Mesendoderm (in vitro differentiated cells): ENCODE data around the gene OR4K13. TPM values are rescaled to one million over a fixed set of nuclear protein-coding genes. Genes with fewer than 3 reads are reported as not detected.

ENCODE experiments used
- DNase-seq: peaks from one replicate; pipeline ENCODE4 v3.0.0; 2013
- H2AK5ac ChIP-seq: 2 replicates; pipeline ENCODE4 v1.6.1; 2013; ENCODE audit warnings: low read length, inconsistent platforms
- H2BK120ac ChIP-seq: 2 replicates; pipeline ENCODE4 v1.6.1; 2013; ENCODE audit warnings: low read depth, mild to moderate bottlenecking, low read length, moderate library complexity, mixed read lengths
- H2BK15ac ChIP-seq: replicated peaks from 2 replicates; pipeline ENCODE4 v1.6.1; 2013; ENCODE audit warnings: low read depth, mild to moderate bottlenecking, moderate library complexity
- H2BK5ac ChIP-seq: 2 replicates; pipeline ENCODE4 v1.6.1; 2013; ENCODE audit warnings: low read length, inconsistent platforms
- H3K18ac ChIP-seq: 2 replicates; pipeline ENCODE4 v1.6.1; 2013; ENCODE audit warnings: mild to moderate bottlenecking, low read length, mixed read lengths
- H3K23ac ChIP-seq: one replicate; pipeline ENCODE4 v1.6.1; 2013; ENCODE audit warnings: low read length
- H3K27ac ChIP-seq: 2 replicates; pipeline ENCODE4 v1.5.1; 2013; ENCODE audit warnings: low read depth, mild to moderate bottlenecking, inconsistent platforms, low read length, moderate library complexity
- H3K27me3 ChIP-seq: 2 replicates; pipeline ENCODE4 v1.6.1; 2013; ENCODE audit warnings: low read length, control low read depth, mild to moderate bottlenecking, inconsistent platforms; ENCODE audit not compliant: insufficient read depth, poor library complexity
- H3K36me3 ChIP-seq: 2 replicates; pipeline ENCODE4 v1.6.1; 2013; ENCODE audit warnings: low read length, inconsistent platforms; ENCODE audit not compliant: control insufficient read depth, insufficient read depth
- H3K4ac ChIP-seq: one replicate; pipeline ENCODE4 v1.6.1; 2013; ENCODE audit warnings: low read depth, mild to moderate bottlenecking, low read length, moderate library complexity
- H3K4me1 ChIP-seq: 2 replicates; pipeline ENCODE4 v1.6.1; 2013; ENCODE audit warnings: low read depth, low read length, inconsistent platforms; ENCODE audit not compliant: control insufficient read depth
- H3K4me2 ChIP-seq: 2 replicates; pipeline ENCODE4 v1.6.1; 2013; ENCODE audit warnings: low read length
- H3K4me3 ChIP-seq: 2 replicates; pipeline ENCODE4 v1.5.1; 2013; ENCODE audit warnings: mild to moderate bottlenecking, low read length
- H3K56ac ChIP-seq: one replicate; pipeline ENCODE4 v1.6.1; 2013; ENCODE audit warnings: low read length
- H3K79me1 ChIP-seq: 2 replicates; pipeline ENCODE4 v1.6.1; 2013; ENCODE audit warnings: low read length, inconsistent platforms
- H3K79me2 ChIP-seq: 2 replicates; pipeline ENCODE4 v1.6.1; 2013; ENCODE audit warnings: mild to moderate bottlenecking, low read length; ENCODE audit not compliant: control insufficient read depth, insufficient read depth
- H3K9ac ChIP-seq: 2 replicates; pipeline ENCODE4 v1.6.1; 2013; ENCODE audit warnings: low read length, inconsistent platforms
- H4K5ac ChIP-seq: one replicate; pipeline ENCODE4 v1.6.1; 2013; ENCODE audit warnings: low read length
- H4K8ac ChIP-seq: one replicate; pipeline ENCODE4 v1.6.1; 2013; ENCODE audit warnings: low read depth, mild to moderate bottlenecking, control low read depth, low read length, moderate library complexity
- WGBS: extraction: QIAGEN DNeasy Blood & Tissue Kit; methylation state at CpG from one replicate; pipeline ENCODE4 v1.1.7; 2013; ENCODE audit warnings: low lambda C conversion rate, missing lambda C conversion rate; ENCODE audit not compliant: insufficient coverage; ENCODE audit errors: extremely low coverage; 5-methylcytosine and 5-hydroxymethylcytosine counted together
- polyA plus RNA-seq, 2 experiments: library from polyadenylated mRNA; stranded (reverse); fragments of 200-250 nt; gene quantifications; one replicate each; pipeline ENCODE4 v1.2.3, GENCODE V29; 2013

OR4K13 gene
- not detected for polyA plus RNA-seq (2013, experiment 1 of 2)
- polyA plus RNA-seq (2013, experiment 2 of 2) = not detected

GRCh38 chr14:20035938-20036337 is at the start of gene OR4K13:
TSS of gene OR4K13 (minus strand) at chr14:20036038. CDS start at chr14:20034758, 1,280 bp downstream.
- no CpG with 5 or more reads among the region's 4 CpGs for WGBS

GRCh38 chr14:20059745-20060144 is 23.9 kb upstream of the OR4K13 start, which contains the start of gene OR4L1:
TSS of gene OR4L1 (plus strand) at chr14:20060045. CDS start at chr14:20060045, 0 bp downstream.
- DNase-seq = no peak
- WGBS = no CpG with 5 or more reads among the region's 2 CpGs

More at GRCh38 chr14:20035938-20036337, at the start of gene OR4K13:
- H3K23ac ChIP-seq = no peak within 1 kb of the TSS
- H2BK15ac ChIP-seq = no peak within 1 kb of the TSS
- no peak for DNase-seq
- no peak within 1 kb of the TSS for H2BK120ac ChIP-seq
- H3K9ac ChIP-seq = no peak within 1 kb of the TSS
- no peak within 1 kb of the TSS for H2BK5ac ChIP-seq
- H2AK5ac ChIP-seq = no peak within 1 kb of the TSS
- H3K4me3 ChIP-seq = no peak within 1 kb of the TSS
- no peak within 1 kb of the TSS for H3K4ac ChIP-seq
- no peaks in the 10 kb centered on the region for H3K4me1 ChIP-seq
- no peak within 1 kb of the TSS for H3K56ac ChIP-seq
- H3K36me3 ChIP-seq = no peaks in the 10 kb centered on the region
- H3K79me2 ChIP-seq = no peaks in the 10 kb centered on the region
- no peak within 1 kb of the TSS for H3K4me2 ChIP-seq
- no peak within 1 kb of the TSS for H4K5ac ChIP-seq
- H3K27ac ChIP-seq = no peak within 1 kb of the TSS
- no peaks in the 10 kb centered on the region for H3K27me3 ChIP-seq
- no peaks in the 10 kb centered on the region for H3K79me1 ChIP-seq
- H4K8ac ChIP-seq = no peak within 1 kb of the TSS
- no peak within 1 kb of the TSS for H3K18ac ChIP-seq

GRCh38 chr14:20048202-20048601 is 12.4 kb upstream of the OR4K13 start:
- DNase-seq = no peak
- Histone ChIP-seq H3K79me2 (no peaks in the 10 kb centered on the region), H2AK5ac (no peak overlapping the region), H3K27ac (no peak overlapping the region), H3K27me3 (no peaks in the 10 kb centered on the region), H3K4ac (no peak overlapping the region), H2BK15ac (no peak overlapping the region), H3K18ac (no peak overlapping the region), H3K79me1 (no peaks in the 10 kb centered on the region), H3K36me3 (no peaks in the 10 kb centered on the region), H3K9ac (no peak overlapping the region), H4K5ac (no peak overlapping the region), H3K56ac (no peak overlapping the region), H3K4me3 (no peak overlapping the region), H2BK5ac (no peak overlapping the region), H3K4me1 (no peaks in the 10 kb centered on the region), H3K23ac (no peak overlapping the region), H3K4me2 (no peak overlapping the region), H2BK120ac (no peak overlapping the region), H4K8ac (no peak overlapping the region)
- WGBS = no CpG with 5 or more reads among the region's 1 CpG

More at GRCh38 chr14:20059745-20060144, 23.9 kb upstream of the OR4K13 start, which contains the start of gene OR4L1:
- H3K18ac ChIP-seq = no peak within 1 kb of the TSS
- no peak within 1 kb of the TSS for H3K23ac ChIP-seq
- H4K8ac ChIP-seq = no peak within 1 kb of the TSS
- H3K4me2 ChIP-seq = no peak within 1 kb of the TSS
- H3K36me3 ChIP-seq = no peaks in the 10 kb centered on the region
- no peaks in the 10 kb centered on the region for H3K27me3 ChIP-seq
- H3K4ac ChIP-seq = no peak within 1 kb of the TSS
- H4K5ac ChIP-seq = no peak within 1 kb of the TSS
- no peak within 1 kb of the TSS for H2BK5ac ChIP-seq
- no peak within 1 kb of the TSS for H3K27ac ChIP-seq
- H3K79me1 ChIP-seq = no peaks in the 10 kb centered on the region
- no peaks in the 10 kb centered on the region for H3K4me1 ChIP-seq
- H2BK120ac ChIP-seq = no peak within 1 kb of the TSS
- H3K56ac ChIP-seq = no peak within 1 kb of the TSS
- no peak within 1 kb of the TSS for H2AK5ac ChIP-seq
- no peaks in the 10 kb centered on the region for H3K79me2 ChIP-seq
- peak within 1 kb of the TSS; percentile 12 for H3K4me3 ChIP-seq
- no peak within 1 kb of the TSS for H3K9ac ChIP-seq
- H2BK15ac ChIP-seq = no peak within 1 kb of the TSS

GRCh38 chr14:20044243-20044642 is 8.4 kb upstream of the OR4K13 start:
- no peak overlapping the region for H2BK5ac ChIP-seq
- H3K4me1 ChIP-seq = no peaks in the 10 kb centered on the region
- no peak overlapping the region for H3K18ac ChIP-seq
- H2BK120ac ChIP-seq = no peak overlapping the region
- no peaks in the 10 kb centered on the region for H3K27me3 ChIP-seq
- H3K79me1 ChIP-seq = no peaks in the 10 kb centered on the region
- H4K8ac ChIP-seq = no peak overlapping the region
- no peak overlapping the region for H3K4me3 ChIP-seq
- no peak overlapping the region for H3K56ac ChIP-seq
- no peaks in the 10 kb centered on the region for H3K36me3 ChIP-seq
- no peak overlapping the region for H3K9ac ChIP-seq
- no peak overlapping the region for H2BK15ac ChIP-seq
- DNase-seq = no peak
- no peak overlapping the region for H2AK5ac ChIP-seq
- no peak overlapping the region for H4K5ac ChIP-seq
- H3K23ac ChIP-seq = no peak overlapping the region
- no peak overlapping the region for H3K4me2 ChIP-seq
- H3K4ac ChIP-seq = no peak overlapping the region
- H3K79me2 ChIP-seq = no peaks in the 10 kb centered on the region
- no peak overlapping the region for H3K27ac ChIP-seq
- no CpG with 5 or more reads among the region's 5 CpGs for WGBS

- Histone ChIP-seq H2BK120ac (no peak overlapping the region), H3K27me3 (no peaks in the 10 kb centered on the region), H3K36me3 (no peaks in the 10 kb centered on the region), H3K4me1 (no peaks in the 10 kb centered on the region), H2BK5ac (no peak overlapping the region), H3K79me2 (no peaks in the 10 kb centered on the region), H3K56ac (no peak overlapping the region), H3K9ac (no peak overlapping the region), H4K5ac (no peak overlapping the region), H4K8ac (no peak overlapping the region), H3K4me2 (no peak overlapping the region), H2AK5ac (no peak overlapping the region), H3K23ac (no peak overlapping the region), H2BK15ac (no peak overlapping the region), H3K79me1 (no peaks in the 10 kb centered on the region), H3K4ac (no peak overlapping the region), H3K27ac (no peak overlapping the region), H3K4me3 (no peak overlapping the region), H3K18ac (no peak overlapping the region)
- no peak for DNase-seq
- no CpG with 5 or more reads among the region's 3 CpGs for WGBS
Observed at GRCh38 chr14:20035449-20035848, 389 bp downstream of the OR4K13 start.

GRCh38 chr14:20031058-20031457 is 4.8 kb downstream of the OR4K13 start:
- WGBS = no CpG with 5 or more reads among the region's 6 CpGs

More at GRCh38 chr14:20031058-20031457, 4.8 kb downstream of the OR4K13 start:
- Histone ChIP-seq H3K18ac (no peak overlapping the region), H3K56ac (no peak overlapping the region), H3K27me3 (no peaks in the 10 kb centered on the region), H3K4ac (no peak overlapping the region), H3K27ac (no peak overlapping the region), H3K79me1 (no peaks in the 10 kb centered on the region), H2BK5ac (no peak overlapping the region), H3K36me3 (no peaks in the 10 kb centered on the region), H4K5ac (no peak overlapping the region), H3K79me2 (no peaks in the 10 kb centered on the region), H2BK15ac (no peak overlapping the region), H3K4me1 (no peaks in the 10 kb centered on the region), H2BK120ac (no peak overlapping the region), H3K23ac (no peak overlapping the region), H2AK5ac (no peak overlapping the region), H3K9ac (no peak overlapping the region), H3K4me2 (no peak overlapping the region), H4K8ac (no peak overlapping the region), H3K4me3 (no peak overlapping the region)
- no peak for DNase-seq
